ENCODE data around the gene PTGIS. TPM values are rescaled to one million over a fixed set of nuclear protein-coding genes. Genes with fewer than 3 reads are reported as not detected.

Gene PTGIS
- total RNA-seq, 5 donors from 2014 or later (not counting 1 experiment from before 2014, with no cell fraction given) = 0.22 to 0.46 (median 0.23) TPM; not detected in 2

- Histone ChIP-seq H3K4me1 (ENCODE audit: control insufficient read depth in 1 of 2, extremely low read depth in 1 of 2, insufficient read depth in 2 of 2, low read length in 2 of 2) (peaks cover 0 to 6% of the 10 kb centered on the region in 2 experiments), H3K4me3 (ENCODE audit: control insufficient read depth in 1 of 2, extremely low read depth in 1 of 2, low read length in 1 of 2) (no peak overlapping the region), H3K9me3 (no peaks in the 10 kb centered on the region), H3K36me3 (ENCODE audit: control insufficient read depth in 2 of 2, extremely low read depth in 1 of 2, insufficient read depth in 1 of 2, low read length in 1 of 2) (no peaks in the 10 kb centered on the region), H3K27ac (ENCODE audit: low read length) (no peak overlapping the region), H3K27me3 (replicated peaks in 1 of 2; ENCODE audit: control insufficient read depth in 2 of 2, extremely low read depth in 1 of 2, insufficient read depth in 2 of 2, low read length in 1 of 2) (peaks cover 2 to 4% of the 10 kb centered on the region in 2 experiments)
- Mint-ChIP-seq H3K36me3 (peaks cover 6% of the 10 kb centered on the region), H3K4me3 (no peak overlapping the region), H3K27ac (no peak overlapping the region), H3K4me1 (peaks cover 0 to 7% (median 0%) of the 10 kb centered on the region in 3 donors), H3K9me3 (peaks cover 5 to 12% (median 11%) of the 10 kb centered on the region in 3 donors), H3K27me3 (peaks cover 12 to 20% of the 10 kb centered on the region in 2 donors)
- ChIA-PET CTCF (no interaction called here), POLR2A (no interaction called here)
- DNase-seq (no peak), ATAC-seq (replicated peaks in 1 of 4) (no peak)
- WGBS (ENCODE audit: insufficient coverage) = 40% methylated on average over 1 of the region's 1 CpG
These were observed 12.9 kb upstream of the PTGIS start for GRCh38 chr20:49580813-49581174.

GRCh38 chr20:49579874-49580812 lies 12.2 kb upstream of the PTGIS start:
- 76% methylated on average over 12 of the region's 15 CpGs for WGBS (ENCODE audit: insufficient coverage)
- Mint-ChIP-seq H3K27ac (no peak overlapping the region), H3K36me3 (peaks cover 6% of the 10 kb centered on the region), H3K27me3 (peaks cover 7 to 20% of the 10 kb centered on the region in 2 donors), H3K9me3 (peaks cover 5 to 12% (median 11%) of the 10 kb centered on the region in 3 donors), H3K4me3 (no peak overlapping the region), H3K4me1 (peaks cover 0 to 7% (median 0%) of the 10 kb centered on the region in 3 donors)
- CTCF ChIA-PET = no interaction called here
- POLR2A ChIA-PET = no interaction called here
- Histone ChIP-seq H3K9me3 (no peaks in the 10 kb centered on the region), H3K4me3 (ENCODE audit: control insufficient read depth in 1 of 2, extremely low read depth in 1 of 2, low read length in 1 of 2) (no peak overlapping the region), H3K27me3 (replicated peaks in 1 of 2; ENCODE audit: control insufficient read depth in 2 of 2, extremely low read depth in 1 of 2, insufficient read depth in 2 of 2, low read length in 1 of 2) (peaks cover 2 to 4% of the 10 kb centered on the region in 2 experiments), H3K27ac (ENCODE audit: low read length) (no peak overlapping the region), H3K36me3 (ENCODE audit: control insufficient read depth in 2 of 2, extremely low read depth in 1 of 2, insufficient read depth in 1 of 2, low read length in 1 of 2) (no peaks in the 10 kb centered on the region), H3K4me1 (ENCODE audit: control insufficient read depth in 1 of 2, extremely low read depth in 1 of 2, insufficient read depth in 2 of 2, low read length in 2 of 2) (peaks cover 0 to under 1% of the 10 kb centered on the region in 2 experiments)
- DNase-seq (no peak), ATAC-seq (replicated peaks in 1 of 4) (no peak)

DNA sequence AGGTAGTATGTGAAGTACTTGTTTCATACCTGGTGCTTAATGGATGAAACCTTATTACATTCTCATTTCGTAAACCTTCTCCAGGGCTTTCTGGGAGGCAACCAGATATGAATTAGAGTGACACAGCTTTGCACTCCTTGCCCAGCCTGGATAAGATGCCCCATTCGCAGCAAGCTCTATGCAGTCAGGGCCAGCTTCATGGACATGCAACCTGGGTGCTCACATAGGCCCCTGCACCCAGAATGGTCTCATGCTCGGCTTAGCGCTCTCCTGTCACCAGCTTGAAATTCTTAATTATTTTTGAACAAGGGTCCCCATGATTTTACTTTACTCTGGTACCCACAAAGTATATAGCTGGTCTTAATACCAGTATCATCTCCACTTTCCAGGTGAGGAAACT lies 11.3 kb upstream of the PTGIS start:
- no peak for ATAC-seq (replicated peaks in 1 of 4)
- POLR2A ChIA-PET = no interaction called here

GRCh38 chr20:49578436-49578835 lies 10.5 kb upstream of the PTGIS start:
- Mint-ChIP-seq H3K9me3 (peaks cover 5 to 12% (median 11%) of the 10 kb centered on the region in 3 donors), H3K4me3 (no peak overlapping the region), H3K27ac (no peak overlapping the region), H3K36me3 (peaks cover 6% of the 10 kb centered on the region), H3K4me1 (peaks cover 0 to 2% (median 0%) of the 10 kb centered on the region in 3 donors), H3K27me3 (peaks cover 2 to 10% of the 10 kb centered on the region in 2 donors)
- Histone ChIP-seq H3K9me3 (no peaks in the 10 kb centered on the region), H3K36me3 (ENCODE audit: control insufficient read depth in 2 of 2, extremely low read depth in 1 of 2, insufficient read depth in 1 of 2, low read length in 1 of 2) (no peaks in the 10 kb centered on the region), H3K4me3 (ENCODE audit: control insufficient read depth in 1 of 2, extremely low read depth in 1 of 2, low read length in 1 of 2) (no peak overlapping the region), H3K27me3 (replicated peaks in 1 of 2; ENCODE audit: control insufficient read depth in 2 of 2, extremely low read depth in 1 of 2, insufficient read depth in 2 of 2, low read length in 1 of 2) (peaks cover 2 to 7% of the 10 kb centered on the region in 2 experiments), H3K27ac (ENCODE audit: low read length) (no peak overlapping the region), H3K4me1 (ENCODE audit: control insufficient read depth in 1 of 2, extremely low read depth in 1 of 2, insufficient read depth in 2 of 2, low read length in 2 of 2) (peaks cover 0 to 2% of the 10 kb centered on the region in 2 experiments)
- POLR2A ChIA-PET = no interaction called here
- CTCF ChIA-PET = no interaction called here
- ATAC-seq (replicated peaks in 1 of 4) (no peak), DNase-seq (no peak)
- WGBS (ENCODE audit: insufficient coverage) = no CpG with 5 or more reads among the region's 4 CpGs

More for the DNA sequence above, 11.3 kb upstream of the PTGIS start:
- no peak for DNase-seq
- Histone ChIP-seq H3K27me3 (replicated peaks in 1 of 2; ENCODE audit: control insufficient read depth in 2 of 2, extremely low read depth in 1 of 2, insufficient read depth in 2 of 2, low read length in 1 of 2) (peaks cover 2 to 4% of the 10 kb centered on the region in 2 experiments), H3K4me3 (ENCODE audit: control insufficient read depth in 1 of 2, extremely low read depth in 1 of 2, low read length in 1 of 2) (no peak overlapping the region), H3K9me3 (no peaks in the 10 kb centered on the region), H3K36me3 (ENCODE audit: control insufficient read depth in 2 of 2, extremely low read depth in 1 of 2, insufficient read depth in 1 of 2, low read length in 1 of 2) (no peaks in the 10 kb centered on the region), H3K27ac (ENCODE audit: low read length) (no peak overlapping the region), H3K4me1 (ENCODE audit: control insufficient read depth in 1 of 2, extremely low read depth in 1 of 2, insufficient read depth in 2 of 2, low read length in 2 of 2) (no peaks in the 10 kb centered on the region)
- Mint-ChIP-seq H3K27ac (no peak overlapping the region), H3K4me3 (no peak overlapping the region), H3K27me3 (peaks cover 3 to 14% of the 10 kb centered on the region in 2 donors), H3K4me1 (no peaks in the 10 kb centered on the region), H3K9me3 (peaks cover 5 to 12% (median 11%) of the 10 kb centered on the region in 3 donors), H3K36me3 (peaks cover 6% of the 10 kb centered on the region)
- CTCF ChIA-PET = no interaction called here
- WGBS (ENCODE audit: insufficient coverage) = 86% methylated on average over 2 of the region's 4 CpGs

DNA sequence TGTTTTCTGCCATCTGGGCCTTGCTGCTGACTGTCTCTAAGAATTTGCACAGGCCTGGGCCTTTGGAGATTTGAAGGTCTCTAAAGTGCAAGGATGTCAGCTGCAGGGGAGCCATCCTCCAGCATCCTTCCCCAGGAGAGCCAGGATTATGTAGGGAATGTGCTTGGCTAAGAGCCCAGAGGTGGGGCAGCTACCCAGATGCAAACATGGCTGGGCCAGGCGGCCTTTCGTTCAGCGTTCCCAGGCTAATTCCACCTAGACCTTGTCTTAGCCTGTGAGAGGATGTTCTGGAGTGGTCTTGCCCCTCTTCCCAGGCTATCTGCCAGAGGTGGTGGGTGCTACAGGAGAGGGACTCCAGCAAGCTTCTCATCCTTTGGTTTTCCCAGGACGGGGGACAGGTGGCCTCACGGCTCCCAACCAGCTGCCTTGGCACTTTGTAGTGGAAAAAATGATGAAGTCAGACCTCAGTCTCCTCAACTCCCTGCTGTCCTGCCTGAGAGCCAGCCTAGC lies 7.7 kb upstream of the PTGIS start:
- POLR2A ChIA-PET = no interaction called here

DNA sequence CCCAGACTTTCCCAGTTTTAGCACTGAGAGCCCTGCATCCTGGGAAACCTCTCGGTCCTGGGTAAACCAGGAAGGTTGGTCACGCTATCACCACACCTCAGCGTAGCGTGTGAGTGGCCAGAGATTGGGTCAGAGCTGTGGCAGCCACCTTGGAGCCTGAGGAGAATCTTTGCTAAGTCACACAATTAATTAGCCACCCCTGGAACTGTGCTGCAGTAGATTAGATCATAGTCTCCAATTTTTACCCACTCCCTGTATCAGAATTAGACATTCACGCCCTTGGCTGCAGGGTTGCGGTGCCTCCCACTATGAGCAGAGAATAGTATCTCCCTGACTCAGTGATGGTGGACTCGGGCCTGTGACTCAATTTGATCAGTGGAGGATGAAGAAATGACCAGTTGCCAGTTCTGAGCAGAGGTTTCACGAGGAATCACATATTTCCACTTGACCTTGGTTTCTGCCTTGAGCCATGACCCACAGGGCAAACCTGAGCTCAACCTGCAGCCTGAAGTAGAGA lies 6.0 kb upstream of the PTGIS start:
- H3K36me3 ChIP-seq (ENCODE audit: control insufficient read depth in 2 of 2, extremely low read depth in 1 of 2, insufficient read depth in 1 of 2, low read length in 1 of 2) = no peaks in the 10 kb centered on the region
- ChIA-PET POLR2A (no interaction called here), CTCF (no interaction called here)
- peaks cover 3 to 7% (median 6%) of the 10 kb centered on the region in 3 donors for H3K9me3 Mint-ChIP-seq
- H3K27ac Mint-ChIP-seq = no peak overlapping the region
- H3K9me3 ChIP-seq = no peaks in the 10 kb centered on the region
- peaks cover 30% of the 10 kb centered on the region in 2 donors for H3K27me3 Mint-ChIP-seq
- DNase-seq (no peak), ATAC-seq (replicated peaks in 1 of 4) (no peak)
- H3K27me3 ChIP-seq (replicated peaks in 1 of 2; ENCODE audit: control insufficient read depth in 2 of 2, extremely low read depth in 1 of 2, insufficient read depth in 2 of 2, low read length in 1 of 2) = peaks cover 0 to 23% of the 10 kb centered on the region in 2 experiments
- 91% methylated on average over 5 of the region's 8 CpGs for WGBS (ENCODE audit: insufficient coverage)
- H3K4me3 Mint-ChIP-seq = no peak overlapping the region
- peaks cover 3% of the 10 kb centered on the region for H3K36me3 Mint-ChIP-seq
- peaks cover 3 to 14% (median 12%) of the 10 kb centered on the region in 3 donors for H3K4me1 Mint-ChIP-seq
- H3K4me1 ChIP-seq (ENCODE audit: control insufficient read depth in 1 of 2, extremely low read depth in 1 of 2, insufficient read depth in 2 of 2, low read length in 2 of 2) = peaks cover 2 to 8% of the 10 kb centered on the region in 2 experiments
- H3K4me3 ChIP-seq (ENCODE audit: control insufficient read depth in 1 of 2, extremely low read depth in 1 of 2, low read length in 1 of 2) = no peak overlapping the region
- no peak overlapping the region for H3K27ac ChIP-seq (ENCODE audit: low read length)

More for the DNA sequence above, 7.7 kb upstream of the PTGIS start:
- no peak for ATAC-seq (replicated peaks in 1 of 4)
- Mint-ChIP-seq H3K27ac (no peak overlapping the region), H3K27me3 (peaks cover 14 to 15% of the 10 kb centered on the region in 2 donors), H3K9me3 (peaks cover 3 to 7% (median 6%) of the 10 kb centered on the region in 3 donors), H3K4me1 (peaks cover 3 to 12% (median 9%) of the 10 kb centered on the region in 3 donors), H3K4me3 (no peak overlapping the region), H3K36me3 (peaks cover 3% of the 10 kb centered on the region)
- Histone ChIP-seq H3K9me3 (no peaks in the 10 kb centered on the region), H3K4me3 (ENCODE audit: control insufficient read depth in 1 of 2, extremely low read depth in 1 of 2, low read length in 1 of 2) (no peak overlapping the region), H3K27me3 (replicated peaks in 1 of 2; ENCODE audit: control insufficient read depth in 2 of 2, extremely low read depth in 1 of 2, insufficient read depth in 2 of 2, low read length in 1 of 2) (peaks cover 0 to 13% of the 10 kb centered on the region in 2 experiments), H3K36me3 (ENCODE audit: control insufficient read depth in 2 of 2, extremely low read depth in 1 of 2, insufficient read depth in 1 of 2, low read length in 1 of 2) (no peaks in the 10 kb centered on the region), H3K4me1 (ENCODE audit: control insufficient read depth in 1 of 2, extremely low read depth in 1 of 2, insufficient read depth in 2 of 2, low read length in 2 of 2) (peaks cover 2 to 8% of the 10 kb centered on the region in 2 experiments), H3K27ac (ENCODE audit: low read length) (no peak overlapping the region)
- DNase-seq = no peak
- CTCF ChIA-PET = no interaction called here
- WGBS (ENCODE audit: insufficient coverage) = 100% methylated on average over 3 of the region's 5 CpGs

Data from T-cell (primary cell).